ENCODE results near the gene PPP1R3E.
"Not testable (repeated sequence)": the region's sequence is repeated elsewhere in the genome, so short reads cannot be mapped to it uniquely, and the experiment has no call there.

DNA sequence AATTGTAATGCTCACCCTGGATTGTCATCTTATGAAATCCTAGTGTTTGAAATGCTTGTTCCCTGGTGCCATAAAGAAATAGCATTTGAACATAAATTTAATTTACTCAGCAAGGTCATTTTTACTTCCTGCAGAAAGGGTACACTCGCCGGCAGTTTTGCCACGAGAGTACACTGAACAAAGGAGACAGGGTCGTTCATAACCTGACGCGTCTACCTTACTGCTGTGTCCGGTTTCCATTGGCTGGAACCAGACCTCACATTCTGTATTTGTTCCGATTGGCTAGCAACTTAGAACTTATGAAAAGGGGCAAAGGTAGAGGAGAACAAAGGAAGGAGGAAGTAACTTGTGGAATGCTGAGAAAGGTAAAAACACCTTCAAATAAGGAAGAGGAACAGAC is 41.8 kb downstream of the PPP1R3E start:
- TF ChIP-seq CTCF, POLR2AphosphoS5 (IDR thresholded peaks at IDR 0.05): not testable (repeated sequence)
